Loucy (cell line): ENCODE measurements around the gene GJA4.
A peak's percentile ranks its signal among the peaks of the same experiment; 100 is the strongest.

Experiments used
- H2AFZ ChIP-seq: fragments of 200-600 bp; sonication (generic); 2 replicates; pipeline ENCODE4 v1.6.0; 2016; ENCODE audit warnings: antibody characterized with exemption, mild to moderate bottlenecking, low read length, moderate library complexity
- H3F3A ChIP-seq: fragments of 200-600 bp; 2 replicates; pipeline ENCODE4 v1.6.0; 2016; ENCODE audit warnings: antibody characterized with exemption, low read depth, mild to moderate bottlenecking
- H3K27me3 ChIP-seq: fragments of 200-600 bp; sonication (generic); 2 replicates; pipeline ENCODE4 v1.6.1; 2014; ENCODE audit warnings: low read length, mild to moderate bottlenecking; ENCODE audit not compliant: insufficient read depth, poor library complexity, severe bottlenecking
- H3K36me3 ChIP-seq: fragments of 200-600 bp; sonication (generic); 2 replicates; pipeline ENCODE4 v1.6.1; 2016; ENCODE audit warnings: low read length; ENCODE audit not compliant: insufficient read depth
- H3K4me1 ChIP-seq: fragments of 200-600 bp; sonication (generic); 2 replicates; pipeline ENCODE4 v1.5.1; 2014; ENCODE audit warnings: low read length, mild to moderate bottlenecking; ENCODE audit not compliant: insufficient read depth, poor library complexity, severe bottlenecking
- H3K4me2 ChIP-seq: fragments of 200-600 bp; sonication (generic); 2 replicates; pipeline ENCODE4 v1.6.0; 2014; ENCODE audit warnings: antibody characterized with exemption, low read length, low read depth, mild to moderate bottlenecking; ENCODE audit not compliant: poor library complexity, severe bottlenecking
- H3K4me3 ChIP-seq: fragments of 200-600 bp; sonication (generic); 2 replicates; pipeline ENCODE4 v1.5.1; 2014; ENCODE audit warnings: low read length, mild to moderate bottlenecking, mixed read lengths; ENCODE audit not compliant: poor library complexity, severe bottlenecking
- H3K79me2 ChIP-seq: fragments of 200-600 bp; sonication (generic); 2 replicates; pipeline ENCODE4 v1.6.1; 2014; ENCODE audit warnings: low read length; ENCODE audit not compliant: insufficient read depth
- H3K9ac ChIP-seq: fragments of 200-600 bp; sonication (generic); 2 replicates; pipeline ENCODE4 v1.6.0; 2014; ENCODE audit warnings: mild to moderate bottlenecking, low read depth, low read length, moderate library complexity; ENCODE audit not compliant: poor library complexity, severe bottlenecking
- H3K9me2 ChIP-seq: fragments of 200-600 bp; sonication (generic); replicated peaks from 2 replicates; pipeline ENCODE4 v1.6.1; 2016; ENCODE audit warnings: low read depth, low read length, mixed read lengths
- H3K9me3 ChIP-seq: fragments of 200-600 bp; sonication (generic); 2 replicates; pipeline ENCODE4 v1.6.1; 2014; ENCODE audit warnings: mild to moderate bottlenecking, antibody characterized with exemption, low read length, low read depth; ENCODE audit not compliant: insufficient read depth
- H4K20me1 ChIP-seq: fragments of 200-600 bp; sonication (generic); 2 replicates; pipeline ENCODE4 v1.6.0; 2014; ENCODE audit warnings: antibody characterized with exemption, low read length, mild to moderate bottlenecking; ENCODE audit not compliant: insufficient read depth, poor library complexity, severe bottlenecking
- EZH2phosphoT487 ChIP-seq: fragments of 200-600 bp; IDR thresholded peaks from 2 replicates; pipeline ENCODE4 v1.6.1; 2018; ENCODE audit warnings: antibody characterized with exemption, mild to moderate bottlenecking, moderate library complexity, borderline replicate concordance
- TF ChIP-seq, protein P1 (sequence below): fragments of 200-600 bp; sonication (generic); conservative IDR thresholded peaks from 2 replicates; pipeline ENCODE4 v1.5.1; 2014; ENCODE audit warnings: mild to moderate bottlenecking, antibody characterized with exemption, low read length

GJA4 gene

DNA sequence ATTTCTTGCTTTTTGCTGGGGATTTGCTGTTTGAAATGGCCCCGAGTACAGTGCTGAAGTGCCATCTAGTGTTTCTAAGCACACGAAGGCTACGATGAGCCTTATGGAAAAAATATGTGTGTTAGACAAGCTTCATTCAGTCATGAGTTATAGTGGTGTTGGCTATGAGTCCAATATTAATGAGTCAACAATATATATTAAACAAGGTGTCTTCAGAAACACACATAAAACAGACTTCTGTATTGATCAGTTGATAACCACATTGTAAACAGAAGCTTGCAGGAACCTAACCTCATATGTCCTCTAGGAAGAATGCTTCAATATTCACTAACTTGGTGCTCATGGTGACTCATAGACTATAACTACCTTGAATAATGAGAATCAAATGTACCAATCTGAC, 39.6 kb upstream of the GJA4 start:
- Histone ChIP-seq H3K36me3 (no peaks in the 10 kb centered on the region), H3K9ac (no peak overlapping the region), H3K4me3 (no peak overlapping the region), H3K4me2 (no peak overlapping the region), H3K79me2 (no peaks in the 10 kb centered on the region), H3F3A (no peaks in the 10 kb centered on the region), H3K27me3 (no peaks in the 10 kb centered on the region), H3K9me3 (no peaks in the 10 kb centered on the region), H2AFZ (no peak overlapping the region), H3K9me2 (no peaks in the 10 kb centered on the region), H4K20me1 (no peaks in the 10 kb centered on the region), H3K4me1 (no peaks in the 10 kb centered on the region)
- TF ChIP-seq, protein P1, sequence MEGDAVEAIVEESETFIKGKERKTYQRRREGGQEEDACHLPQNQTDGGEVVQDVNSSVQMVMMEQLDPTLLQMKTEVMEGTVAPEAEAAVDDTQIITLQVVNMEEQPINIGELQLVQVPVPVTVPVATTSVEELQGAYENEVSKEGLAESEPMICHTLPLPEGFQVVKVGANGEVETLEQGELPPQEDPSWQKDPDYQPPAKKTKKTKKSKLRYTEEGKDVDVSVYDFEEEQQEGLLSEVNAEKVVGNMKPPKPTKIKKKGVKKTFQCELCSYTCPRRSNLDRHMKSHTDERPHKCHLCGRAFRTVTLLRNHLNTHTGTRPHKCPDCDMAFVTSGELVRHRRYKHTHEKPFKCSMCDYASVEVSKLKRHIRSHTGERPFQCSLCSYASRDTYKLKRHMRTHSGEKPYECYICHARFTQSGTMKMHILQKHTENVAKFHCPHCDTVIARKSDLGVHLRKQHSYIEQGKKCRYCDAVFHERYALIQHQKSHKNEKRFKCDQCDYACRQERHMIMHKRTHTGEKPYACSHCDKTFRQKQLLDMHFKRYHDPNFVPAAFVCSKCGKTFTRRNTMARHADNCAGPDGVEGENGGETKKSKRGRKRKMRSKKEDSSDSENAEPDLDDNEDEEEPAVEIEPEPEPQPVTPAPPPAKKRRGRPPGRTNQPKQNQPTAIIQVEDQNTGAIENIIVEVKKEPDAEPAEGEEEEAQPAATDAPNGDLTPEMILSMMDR = peak; percentile 31; the same call in 1 of the 2 replicates
- TF ChIP-seq EZH2phosphoT487 = no peak

DNA sequence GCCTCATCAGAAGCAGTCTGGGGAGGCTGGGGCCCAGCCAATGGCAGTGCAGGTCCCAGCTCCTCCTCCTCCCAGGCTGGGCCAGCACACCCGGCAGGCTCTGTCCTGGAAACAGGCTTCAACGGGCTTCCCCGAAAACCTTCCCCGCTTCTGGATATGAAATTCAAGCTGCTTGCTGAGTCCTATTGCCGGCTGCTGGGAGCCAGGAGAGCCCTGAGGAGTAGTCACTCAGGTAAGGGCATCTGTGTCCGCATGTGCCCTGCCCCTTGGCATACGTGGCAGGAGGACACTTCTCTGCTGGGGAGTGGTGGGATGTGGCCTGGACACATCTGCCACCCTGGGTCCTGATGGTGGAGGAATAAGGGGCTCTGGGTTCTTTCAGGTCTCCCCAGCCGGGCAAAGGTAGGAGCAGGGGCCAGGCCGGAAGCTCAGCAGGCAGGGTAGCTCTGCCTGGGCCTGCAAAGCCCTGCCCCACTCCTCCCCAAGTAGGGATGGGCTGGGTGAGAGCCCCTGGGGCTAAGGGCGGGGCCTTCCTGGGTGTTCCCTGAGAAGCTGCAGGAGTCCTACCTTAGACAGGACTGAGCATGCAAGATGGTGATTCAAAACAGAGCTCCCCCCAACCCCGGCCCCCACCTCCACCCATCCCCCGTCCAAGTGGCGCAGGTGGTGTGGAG, 37.7 kb upstream of the GJA4 start, which contains the start of gene GJB5:
Gene GJB5, plus strand, starts transcription at position 84 of the 674 bp plus-strand sequence. CDS start 2,284 bp downstream, outside the sequence.
- TF ChIP-seq, protein P1 = no peak
- TF ChIP-seq EZH2phosphoT487 = no peak
- Histone ChIP-seq H3K9me3 (no peaks in the 10 kb centered on the region), H3K4me1 (no peaks in the 10 kb centered on the region), H4K20me1 (no peaks in the 10 kb centered on the region), H3F3A (no peaks in the 10 kb centered on the region), H3K27me3 (no peaks in the 10 kb centered on the region), H3K36me3 (no peaks in the 10 kb centered on the region), H3K4me3 (no peak within 1 kb of the TSS), H2AFZ (no peak within 1 kb of the TSS), H3K79me2 (no peaks in the 10 kb centered on the region), H3K4me2 (no peak within 1 kb of the TSS), H3K9ac (no peak within 1 kb of the TSS), H3K9me2 (no peaks in the 10 kb centered on the region)

DNA sequence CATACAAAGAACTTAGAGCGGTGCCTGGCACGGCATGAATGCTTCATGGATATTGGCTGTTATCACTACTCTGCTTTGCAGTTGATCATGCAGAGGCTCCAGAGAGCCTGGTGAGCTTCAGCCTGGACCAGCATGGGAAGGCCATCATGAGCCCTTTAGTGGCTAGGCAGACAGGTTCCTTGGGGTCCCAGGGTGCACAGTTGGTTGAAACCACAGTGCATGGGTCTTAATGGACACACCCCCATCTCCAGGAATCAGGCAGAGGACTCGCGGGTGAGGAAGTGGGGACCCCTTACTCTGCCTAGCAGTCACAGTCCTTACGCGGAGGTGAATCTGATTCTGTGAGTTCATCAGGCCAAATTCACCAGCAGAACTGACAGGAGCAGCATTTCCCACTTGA, 36.8 kb upstream of the GJA4 start:
- Histone ChIP-seq H2AFZ (no peak overlapping the region), H3K4me3 (no peak overlapping the region), H3K27me3 (no peaks in the 10 kb centered on the region), H4K20me1 (no peaks in the 10 kb centered on the region), H3K9me2 (no peaks in the 10 kb centered on the region), H3K9me3 (no peaks in the 10 kb centered on the region), H3K79me2 (no peaks in the 10 kb centered on the region), H3K36me3 (no peaks in the 10 kb centered on the region), H3K4me2 (no peak overlapping the region), H3F3A (no peaks in the 10 kb centered on the region), H3K4me1 (no peaks in the 10 kb centered on the region), H3K9ac (no peak overlapping the region)
- TF ChIP-seq, protein P1 = no peak
- TF ChIP-seq EZH2phosphoT487 = no peak
